PC-9 (cell line): Measurements from ENCODE around the gene ZNF578.

Source experiments
- EZH2 ChIP-seq: fragments of 200-600 bp; sonication (generic); IDR thresholded peaks from 2 replicates; pipeline ENCODE4 v1.8.0; 2017; ENCODE audit warnings: antibody characterized with exemption, low read depth
- TF ChIP-seq, protein P1 (sequence below): fragments of 200-600 bp; sonication (generic); conservative IDR thresholded peaks from 2 replicates; pipeline ENCODE4 v1.6.1; 2017; ENCODE audit warnings: mixed run types, antibody characterized with exemption, mild to moderate bottlenecking, moderate library complexity

DNA sequence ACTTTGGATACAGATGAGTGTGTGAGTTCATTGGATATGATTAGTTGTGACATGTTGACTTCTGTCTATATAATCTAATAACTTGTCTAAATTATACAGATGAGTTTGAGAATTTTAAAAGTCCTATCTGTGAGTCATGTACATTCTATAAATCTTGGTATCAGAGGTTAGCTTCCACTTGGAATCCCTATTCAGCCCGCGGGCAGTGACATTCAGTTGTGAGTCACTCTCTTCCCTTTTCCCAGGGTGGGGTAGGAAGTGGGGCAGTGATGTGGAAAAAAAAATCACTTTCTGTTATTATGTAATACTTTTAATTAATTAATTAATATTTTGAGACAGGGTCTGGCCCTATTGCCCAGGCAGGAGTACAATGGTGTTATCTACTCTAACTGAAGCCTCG, 41.2 kb downstream of the ZNF578 start:
- TF ChIP-seq, protein P1, sequence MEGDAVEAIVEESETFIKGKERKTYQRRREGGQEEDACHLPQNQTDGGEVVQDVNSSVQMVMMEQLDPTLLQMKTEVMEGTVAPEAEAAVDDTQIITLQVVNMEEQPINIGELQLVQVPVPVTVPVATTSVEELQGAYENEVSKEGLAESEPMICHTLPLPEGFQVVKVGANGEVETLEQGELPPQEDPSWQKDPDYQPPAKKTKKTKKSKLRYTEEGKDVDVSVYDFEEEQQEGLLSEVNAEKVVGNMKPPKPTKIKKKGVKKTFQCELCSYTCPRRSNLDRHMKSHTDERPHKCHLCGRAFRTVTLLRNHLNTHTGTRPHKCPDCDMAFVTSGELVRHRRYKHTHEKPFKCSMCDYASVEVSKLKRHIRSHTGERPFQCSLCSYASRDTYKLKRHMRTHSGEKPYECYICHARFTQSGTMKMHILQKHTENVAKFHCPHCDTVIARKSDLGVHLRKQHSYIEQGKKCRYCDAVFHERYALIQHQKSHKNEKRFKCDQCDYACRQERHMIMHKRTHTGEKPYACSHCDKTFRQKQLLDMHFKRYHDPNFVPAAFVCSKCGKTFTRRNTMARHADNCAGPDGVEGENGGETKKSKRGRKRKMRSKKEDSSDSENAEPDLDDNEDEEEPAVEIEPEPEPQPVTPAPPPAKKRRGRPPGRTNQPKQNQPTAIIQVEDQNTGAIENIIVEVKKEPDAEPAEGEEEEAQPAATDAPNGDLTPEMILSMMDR = no peak
- TF ChIP-seq EZH2 = no peak
